Right renal cortex interstitium (tissue), 3 donors: ENCODE measurements around the gene HERC3. TPM values are rescaled to one million over a fixed set of nuclear protein-coding genes. Genes with fewer than 3 reads are reported as not detected.

ENCODE experiments used
- DNase-seq, 3 donors: peaks; one replicate each; pipeline ENCODE4 v3.0.0-alpha.2; 2013; ENCODE audit warnings: low read depth in 3 of 3, low spot score in 2 of 3
- polyA plus RNA-seq, 3 donors: library from polyadenylated mRNA; unstranded; fragments of 120-200 nt; gene quantifications; one replicate each; pipeline ENCODE4 v1.2.1, GENCODE V29; 2013; ENCODE audit not compliant: insufficient read length in 3 of 3

Gene HERC3
- 10 to 100 TPM; 13.3 to 16.0 (median 14.4) TPM for polyA plus RNA-seq

GRCh38 chr4:88591787-88592599, at the start of gene HERC3:
Gene HERC3, plus strand, starts transcription at chr4:88592480. Its CDS starts 13,344 bp downstream, at chr4:88605824.
- DNase-seq: peak in 2 of 3 donors; percentile 75 to 79

DNA sequence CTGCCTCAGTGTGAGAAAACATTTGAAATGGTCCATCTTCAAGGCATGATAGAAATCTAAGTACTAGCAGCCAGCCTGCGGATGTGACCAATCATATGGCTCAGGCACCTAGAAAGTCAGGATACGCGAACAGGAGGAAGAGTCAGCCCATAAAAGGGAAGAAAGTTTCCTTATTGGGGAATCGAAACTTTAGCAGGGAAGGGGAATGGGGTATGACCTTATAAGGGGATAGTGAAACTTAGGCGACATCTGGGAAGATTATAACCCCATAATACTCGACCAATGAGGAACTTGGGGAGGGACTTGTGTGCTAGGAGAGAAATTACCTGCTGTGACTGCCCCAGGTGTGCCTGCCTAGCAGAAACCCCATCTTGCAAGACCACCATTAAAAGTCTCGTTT, 42.5 kb upstream of the HERC3 start:
- no peak for DNase-seq

GRCh38 chr4:88567591-88567990, 24.7 kb upstream of the HERC3 start:
- no peak for DNase-seq

DNA sequence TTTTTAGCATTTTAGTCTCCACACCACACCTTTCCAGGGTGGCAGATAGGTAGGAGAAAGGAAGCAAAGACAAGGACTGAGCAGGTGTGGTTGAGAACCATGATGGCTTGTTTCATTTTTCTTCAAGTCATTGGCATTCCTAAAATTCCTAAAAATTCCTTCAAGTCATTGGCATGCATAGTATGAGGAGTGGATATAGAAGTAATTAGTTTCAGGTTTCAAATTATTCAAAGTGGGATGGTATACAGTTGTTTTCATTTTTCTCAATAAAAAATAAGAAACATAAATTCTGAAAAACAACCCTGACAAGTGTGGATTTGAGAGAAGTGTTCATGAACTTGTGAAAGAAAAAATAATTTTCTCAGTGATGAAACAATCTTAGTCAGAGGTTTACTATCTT, 22.3 kb upstream of the HERC3 start:
- no peak for DNase-seq

- no peak for DNase-seq
These were observed 18.9 kb upstream of the HERC3 start for GRCh38 chr4:88573276-88573980.

- no peak for DNase-seq
These were observed 18.3 kb upstream of the HERC3 start for GRCh38 chr4:88573995-88574394.

DNA sequence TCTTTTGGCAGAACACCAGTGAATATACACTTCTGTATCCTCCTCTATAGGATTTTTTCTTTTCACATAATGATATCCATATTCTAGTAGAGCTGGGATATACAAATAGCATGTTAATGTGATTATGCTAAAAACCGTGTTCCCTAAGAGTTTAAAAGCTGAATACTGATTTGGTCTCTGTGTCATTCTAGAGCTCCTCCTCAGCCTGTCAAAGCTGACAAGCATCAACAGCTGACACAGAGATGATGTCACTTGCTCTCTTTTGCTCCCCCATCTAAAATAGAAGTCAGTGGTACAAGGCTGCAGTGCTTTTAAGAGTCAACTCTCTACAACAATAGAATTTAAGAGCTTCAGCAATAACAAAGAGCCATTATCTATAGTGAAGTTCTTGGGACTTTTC, 17.1 kb upstream of the HERC3 start:
- DNase-seq: no peak

DNA sequence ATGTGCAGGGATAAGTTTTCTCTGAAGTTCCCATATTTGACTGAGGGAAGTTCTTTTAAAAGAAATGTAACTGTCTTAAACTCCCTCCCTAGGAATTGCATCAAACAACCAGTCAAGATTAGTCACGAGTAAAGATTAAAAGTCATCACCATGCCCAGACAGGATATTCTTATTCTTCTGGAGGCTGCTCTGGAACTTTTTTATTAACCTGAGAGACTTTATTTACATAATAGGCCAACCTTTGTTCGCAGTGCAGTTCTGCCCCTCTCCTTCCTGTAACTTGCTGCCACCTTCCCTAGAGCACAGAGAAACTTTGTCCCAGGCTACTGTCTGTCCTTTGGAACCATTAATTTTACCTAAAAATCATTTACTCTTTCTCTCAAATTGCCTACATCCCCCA, 9.8 kb upstream of the HERC3 start:
- DNase-seq: no peak

DNA sequence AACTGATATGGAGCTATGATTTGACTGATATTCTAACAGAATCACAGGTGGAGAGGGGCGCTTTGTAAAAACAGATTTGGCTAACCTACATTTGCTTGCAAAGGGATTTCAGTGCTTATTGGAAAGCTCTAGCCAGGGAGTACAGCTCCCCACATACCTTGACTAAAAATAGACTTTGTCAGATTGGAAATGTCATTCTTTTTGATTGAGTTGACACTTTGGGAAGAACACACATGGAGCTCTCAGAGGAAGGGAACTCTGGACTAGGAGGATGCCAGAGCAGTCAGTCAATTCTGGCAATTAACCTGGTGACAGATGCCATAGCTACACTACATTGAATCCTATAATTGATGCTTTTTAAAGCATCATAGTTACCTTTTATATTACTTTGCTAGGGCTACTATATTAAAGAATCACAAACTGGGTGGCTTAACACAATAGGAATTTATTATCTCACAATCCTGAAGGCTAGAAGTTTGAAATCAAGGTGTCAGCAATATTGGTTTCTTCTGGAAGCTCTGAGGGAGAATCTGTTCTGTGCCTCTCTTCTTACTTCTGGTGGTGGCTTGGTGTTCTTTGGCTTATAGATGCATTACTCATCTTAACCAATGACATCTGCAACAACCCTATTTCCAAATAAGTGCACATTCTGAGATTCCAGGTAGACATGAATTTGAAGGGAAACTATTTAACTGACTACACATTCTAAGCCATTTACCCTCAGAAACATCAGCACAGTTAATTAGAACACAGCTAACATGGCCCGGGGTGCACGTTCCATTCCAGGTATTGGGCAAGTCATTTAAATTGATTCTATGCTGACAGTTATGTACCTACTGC, 8.4 kb upstream of the HERC3 start:
- no peak for DNase-seq

DNA sequence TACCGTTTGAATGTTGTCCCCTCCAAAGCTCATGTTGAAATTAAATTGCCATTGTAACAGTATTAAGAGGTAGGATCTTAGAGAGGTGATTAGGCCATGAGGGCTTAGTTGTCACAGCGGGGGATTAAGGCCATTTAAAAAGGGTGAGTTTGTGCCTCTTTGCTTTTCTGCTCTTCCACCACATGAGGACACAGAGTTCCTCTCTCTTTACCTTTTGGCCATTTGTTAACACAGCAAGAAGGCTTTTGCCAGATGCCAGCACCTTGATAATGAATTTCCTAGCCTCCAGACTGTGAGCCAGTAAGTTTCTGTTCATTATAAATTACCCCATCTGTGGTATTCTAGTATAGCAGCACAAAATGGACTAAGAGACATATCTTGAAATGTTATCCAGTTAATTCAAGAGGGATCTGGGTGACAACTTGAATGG, 7.8 kb upstream of the HERC3 start:
- DNase-seq: no peak

DNA sequence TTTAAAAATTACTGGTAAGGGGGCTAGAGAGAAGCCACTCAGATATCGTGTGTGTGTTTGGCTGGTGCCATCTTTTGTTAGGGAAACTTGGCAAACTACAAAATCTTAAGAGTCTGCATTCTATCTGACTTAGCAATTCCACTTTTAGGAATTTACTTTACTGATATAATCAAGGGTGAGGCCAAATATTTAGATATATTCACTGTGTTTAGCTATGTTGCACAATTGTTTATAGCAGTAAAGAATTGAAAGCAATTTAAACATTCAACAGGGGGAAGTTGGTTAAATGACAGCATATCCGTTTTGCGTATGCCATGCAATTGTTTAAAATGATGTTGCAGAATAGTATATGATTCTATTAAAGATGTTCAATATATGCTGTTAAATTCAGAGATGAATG, 6.4 kb upstream of the HERC3 start:
- DNase-seq: no peak

GRCh38 chr4:88587306-88587705, 5.0 kb upstream of the HERC3 start:
- no peak for DNase-seq

DNA sequence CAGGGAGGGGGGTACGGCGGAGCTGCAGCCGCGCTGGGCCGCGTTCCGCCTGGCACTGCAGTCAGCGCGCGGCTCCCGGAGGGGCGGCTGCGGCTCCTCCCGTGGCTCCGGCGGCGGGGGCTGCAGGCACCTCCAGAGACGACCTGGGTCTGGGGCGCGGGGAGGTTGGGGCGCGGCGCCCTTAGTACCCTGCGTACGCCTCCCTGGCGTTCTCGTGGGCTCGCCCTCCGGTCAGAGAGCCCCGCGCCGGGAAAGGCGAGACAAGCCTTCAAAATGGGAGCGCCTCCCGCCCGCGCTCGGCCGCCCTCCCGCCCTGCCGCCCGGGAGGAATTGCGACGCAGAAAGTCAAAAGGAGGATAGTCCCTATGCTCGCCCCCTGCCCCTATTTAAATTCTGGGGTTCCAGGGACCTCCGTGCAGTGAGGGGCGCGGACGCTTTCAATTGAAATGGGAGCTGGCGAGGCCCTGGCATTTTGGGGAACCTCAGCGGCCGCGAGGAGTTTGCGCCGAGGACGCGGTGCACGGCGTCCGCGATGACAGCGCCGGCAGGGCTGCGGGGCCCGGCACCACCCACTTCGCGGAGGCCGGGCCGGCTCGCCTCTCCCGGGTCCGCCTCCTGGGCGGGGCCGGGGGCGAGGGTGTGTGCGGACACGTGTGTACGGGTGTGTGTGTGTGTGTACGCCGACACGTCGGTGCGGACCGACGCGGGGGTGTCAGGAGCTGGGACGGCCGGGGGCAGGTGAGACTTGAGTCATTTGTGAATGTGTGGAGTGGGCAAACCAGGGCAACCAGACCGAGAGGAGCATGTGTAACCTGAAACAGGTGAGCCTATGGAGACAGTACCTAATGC, 544 bp downstream of the HERC3 start:
- no peak for DNase-seq

GRCh38 chr4:88597970-88598660, 5.8 kb downstream of the HERC3 start:
- no peak for DNase-seq

DNA sequence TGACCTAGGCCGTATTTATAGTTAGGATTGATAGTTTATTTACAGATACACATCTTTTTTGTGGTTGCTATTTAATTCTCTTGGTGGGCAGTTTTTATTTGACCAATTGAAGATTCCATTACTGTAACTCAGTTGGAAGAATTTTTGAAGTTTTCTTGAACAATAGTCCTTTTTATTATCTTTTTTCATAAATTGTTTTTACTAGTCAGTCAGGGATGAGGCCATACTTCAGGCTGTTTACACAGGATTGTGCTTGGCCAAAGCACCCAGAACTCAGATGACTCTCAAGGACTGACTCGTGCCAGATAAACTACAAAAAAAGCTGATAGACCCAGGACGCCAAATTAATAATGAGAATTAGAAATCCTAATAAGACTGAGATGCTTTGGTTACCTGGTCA, 7.0 kb downstream of the HERC3 start:
- DNase-seq: no peak

- no peak for DNase-seq
These were observed 7.4 kb downstream of the HERC3 start for GRCh38 chr4:88599714-88600113.

DNA sequence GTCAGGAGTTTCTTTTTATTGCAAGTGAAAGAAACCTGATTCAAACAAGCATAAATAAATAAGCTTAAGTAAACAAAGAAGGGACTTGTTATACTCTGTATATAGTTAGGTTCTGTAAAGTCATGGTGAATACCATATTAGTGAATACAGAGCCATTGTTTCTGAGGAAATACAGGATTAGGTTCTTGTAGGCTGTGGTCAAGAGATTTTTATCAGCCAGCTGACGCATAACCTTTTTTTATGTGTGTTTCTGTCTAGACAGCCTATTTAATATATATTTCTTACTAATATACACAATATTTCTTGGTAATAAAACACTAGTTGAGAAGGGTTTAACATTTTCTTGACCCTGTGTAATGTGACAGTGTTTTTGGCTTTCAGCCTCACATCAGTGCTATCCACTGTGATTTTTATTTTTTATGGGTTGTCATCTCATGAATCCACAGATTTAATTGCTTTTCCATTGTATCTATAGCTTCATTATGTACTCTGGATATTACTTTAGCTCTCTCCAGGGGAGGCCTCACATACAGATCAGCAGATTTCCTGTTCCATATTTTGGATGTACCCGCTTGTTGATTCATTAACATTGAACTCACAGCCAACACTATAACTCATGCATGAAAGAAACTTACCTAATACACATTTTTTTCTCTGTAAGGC, 8.0 kb downstream of the HERC3 start:
- no peak for DNase-seq

DNA sequence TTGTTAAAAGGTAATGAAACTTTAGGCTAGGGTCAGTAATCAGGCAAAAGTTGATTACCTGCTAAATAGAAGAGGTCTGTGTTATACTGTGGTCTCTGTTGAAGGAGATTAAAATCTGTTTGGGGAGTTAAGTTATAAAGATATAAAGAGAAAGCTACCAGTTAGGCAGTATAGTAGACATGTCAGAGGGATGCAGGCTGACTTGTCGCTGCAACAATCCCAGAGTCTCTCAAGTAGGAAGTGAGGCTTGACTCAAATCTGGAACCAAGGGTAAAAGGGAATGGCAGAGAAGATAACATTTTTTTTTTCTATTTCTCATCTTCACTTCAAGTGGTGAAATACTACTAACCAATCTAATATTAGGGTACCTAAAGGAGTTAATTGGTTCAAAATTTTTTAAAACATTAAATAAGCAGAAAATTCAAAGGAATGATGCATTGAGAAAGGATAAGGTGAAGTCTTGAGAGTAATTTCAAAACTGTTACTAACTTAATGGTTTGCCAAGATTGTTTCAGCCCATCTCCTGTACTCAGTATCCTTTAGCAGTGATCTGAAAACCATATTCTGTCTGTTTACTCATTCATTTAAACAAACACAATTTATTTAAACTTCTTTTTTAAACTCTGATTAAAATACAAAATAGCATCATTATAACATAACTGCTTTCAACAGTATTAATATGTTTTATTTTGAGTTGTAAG, 12.8 kb downstream of the HERC3 start:
- no peak for DNase-seq

- no peak for DNase-seq
These were observed 13.5 kb downstream of the HERC3 start for GRCh38 chr4:88605736-88606135.
